ENCODE measurements around the gene FRAT2. TPM values are rescaled to one million over a fixed set of nuclear protein-coding genes. Genes with fewer than 3 reads are reported as not detected.

The FRAT2 gene
- total and polyA plus RNA-seq, 2 of the 13 experiments (the other 11 are each of a cell fraction or from before 2014, with no cell fraction given): 7.2 to 14.1 TPM

GRCh38 chr10:97318772-97319651 lies 15.5 kb downstream of the FRAT2 start, which contains the start of gene FRAT1:
Gene FRAT1 (plus strand): TSS chr10:97319271. CDS start chr10:97319454, 183 bp downstream.
- ATAC-seq: peak; percentile 82
- Histone ChIP-seq H3K79me2 (ENCODE audit: insufficient read depth, low read length) (no peaks in the 10 kb centered on the region), H2AFZ (ENCODE audit: low read length) (peak within 1 kb of the TSS; percentile 70), H3K4me1 (ENCODE audit: insufficient read depth, low read length) (peaks cover 48% of the 10 kb centered on the region), H3K27ac (ENCODE audit: extremely low read length, insufficient read depth, low read length) (peak within 1 kb of the TSS; percentile 97), H3K27me3 (ENCODE audit: control insufficient read depth in 1 of 2, insufficient read depth in 2 of 2, low read length in 2 of 2) (peaks cover 0 to 2% of the 10 kb centered on the region in 2 experiments; a peak in 2 of 5 replicates), H4K20me1 (ENCODE audit: insufficient read depth, low read length) (no peaks in the 10 kb centered on the region), H3K4me3 (replicated peaks in 1 of 3; ENCODE audit: insufficient read depth in 1 of 3, low read depth in 2 of 3, low read length in 3 of 3) (peak within 1 kb of the TSS; percentile 75 to 84 (median 82)), H3K9ac (ENCODE audit: insufficient read depth, low read depth, low read length) (peak within 1 kb of the TSS; percentile 99), H3K4me2 (ENCODE audit: low read depth, low read length) (peak within 1 kb of the TSS; percentile 96), H3K36me3 (replicated peaks in 1 of 2; ENCODE audit: control insufficient read depth in 1 of 2, insufficient read depth in 2 of 2, low read length in 2 of 2) (no peaks in the 10 kb centered on the region), H3K9me3 (ENCODE audit: low read length) (no peaks in the 10 kb centered on the region)
- WGBS (ENCODE audit: low lambda C conversion rate): under 1% methylated on average over 30 of the region's 79 CpGs
- peak; percentile 74 for DNase-seq (ENCODE audit: low spot score)
- intact Hi-C loops (cut with micrococcal nuclease; ENCODE audit: unreplicated experiment) (no loop called here), in situ Hi-C loops (cut with HindIII; ENCODE audit: extremely low pct_ligation_motif_present, low pct_unique_long_range_greater_than_20kb) (no loop called here)
- POLR2A ChIA-PET: interaction anchor here (1.1 to 3.5 kb wide), 4 partner anchors 12 to 40 kb away, joined by 3 to 98 read pairs (median 12); partner anchors contain the start of gene ARHGAP19
- BruUV-seq (replicated peaks): no TSS peak
- peak; percentile 82 for FAIRE-seq
- CTCF ChIA-PET (ENCODE audit: low intra/inter-chr PET ratio, low total read pairs): interaction anchor here (1.4 to 1.9 kb wide), 2 partner anchors 14 to 40 kb away, joined by 6 read pairs; no protein-coding TSS in a partner anchor
- TF ChIP-seq TOPORS (CRISPR knock-in tag; IDR thresholded peaks at IDR 0.05) (no peak), HIVEP1 (CRISPR knock-in tag; IDR thresholded peaks at IDR 0.05) (no peak), MAFK (conservative IDR thresholded peaks at IDR 0.05 in 1 of 2, IDR thresholded peaks at IDR 0.05 in 1 of 2; ENCODE audit: low read length in 2 of 2) (no peak), IRF9 (CRISPR knock-in tag; IDR thresholded peaks at IDR 0.05; ENCODE audit: borderline replicate concordance) (peak; percentile 16; the same call in 1 of the 2 replicates), SALL1 (CRISPR knock-in tag; IDR thresholded peaks at IDR 0.05) (peak; percentile 56; the same call in 1 of the 2 replicates), ZNF138 (CRISPR knock-in tag; IDR thresholded peaks at IDR 0.05; ENCODE audit: low read depth) (no peak), PBX2 (CRISPR knock-in tag; IDR thresholded peaks at IDR 0.05) (no peak), GRHL1 (CRISPR knock-in tag; conservative IDR thresholded peaks at IDR 0.05) (no peak), ZNF746 (CRISPR knock-in tag; IDR thresholded peaks at IDR 0.05) (peak; percentile 69; the same call in 1 of the 2 replicates), CCAR2 (optimal IDR thresholded peaks at IDR 0.05; ENCODE audit: low read depth, low read length) (no peak), ZBTB3 (CRISPR knock-in tag; IDR thresholded peaks at IDR 0.05; ENCODE audit: borderline replicate concordance, low read depth) (no peak), ZNF282 (IDR thresholded peaks at IDR 0.05; ENCODE audit: partially characterized antibody) (no peak), ZBTB38 (CRISPR knock-in tag; IDR thresholded peaks at IDR 0.05) (0 out of 2 replicates have a peak, but pooled peaks have one; percentile 25), SALL2 (CRISPR knock-in tag; IDR thresholded peaks at IDR 0.05) (0 out of 2 replicates have a peak, but pooled peaks have one; percentile 40), SP4 (CRISPR knock-in tag; IDR thresholded peaks at IDR 0.05) (peak; percentile 58; the same call in 1 of the 2 replicates), KDM3A (CRISPR knock-in tag; IDR thresholded peaks at IDR 0.05; ENCODE audit: low read depth) (no peak), CENPT (CRISPR knock-in tag; IDR thresholded peaks at IDR 0.05; ENCODE audit: low read depth) (no peak), ZMYM2 (CRISPR knock-in tag; IDR thresholded peaks at IDR 0.05) (no peak), WIZ (CRISPR knock-in tag; IDR thresholded peaks at IDR 0.05) (no peak), YEATS4 (CRISPR knock-in tag; IDR thresholded peaks at IDR 0.05; ENCODE audit: borderline replicate concordance) (peak; percentile 58), ZNF841 (CRISPR knock-in tag; IDR thresholded peaks at IDR 0.05; ENCODE audit: borderline replicate concordance) (no peak)
